Common myeloid progenitor, CD34-positive (primary cell): ENCODE results near the gene ARMC9.

Experiments
- CTCF ChIA-PET: fragments of 350-600 bp; sonication (Branson Sonifier 250); formaldehyde crosslinking; loops from one replicate; lab custom pipeline; 2021; ENCODE audit warnings: antibody characterized with exemption; lab: Charles Lee
- POLR2A ChIA-PET: fragments of 350-600 bp; sonication (Branson Sonifier 250); formaldehyde crosslinking; loops from one replicate; lab custom pipeline; 2021; ENCODE audit warnings: antibody characterized with exemption; lab: Charles Lee
- DNase-seq, 3 donors: peaks; one replicate each; pipeline versions ENCODE4 v3.0.0 to v3.0.0-alpha.2; 2013
- H3K27ac ChIP-seq, 2 experiments: 1 replicate in 1 of 2; 2 replicates in 1 of 2; pipeline ENCODE4 v1.7.0; 2013; ENCODE audit warnings: inconsistent platforms in 2 of 2, low read length in 2 of 2, mild to moderate bottlenecking in 2 of 2, low read depth in 1 of 2, moderate library complexity in 1 of 2; ENCODE audit not compliant: severe bottlenecking in 2 of 2, insufficient read depth in 1 of 2, poor library complexity in 1 of 2
- H3K27me3 ChIP-seq, 5 experiments: replicated peaks in 2 of 5; 1 replicate in 3 of 5; 2 replicates in 2 of 5; pipeline versions ENCODE4 v1.6.1 to v1.7.0; 2013; ENCODE audit warnings: low read length in 4 of 5, mild to moderate bottlenecking in 2 of 5, moderate library complexity in 2 of 5, inconsistent platforms in 1 of 5; ENCODE audit not compliant: insufficient read depth in 5 of 5, control insufficient read depth in 4 of 5
- H3K36me3 ChIP-seq, 4 experiments: 1 replicate in 2 of 4; 2 replicates in 2 of 4; pipeline versions ENCODE4 v1.6.1 to v1.7.0; 2013; ENCODE audit warnings: low read length in 3 of 4, control low read depth in 1 of 4, mild to moderate bottlenecking in 1 of 4; ENCODE audit not compliant: control insufficient read depth in 4 of 4, insufficient read depth in 4 of 4
- H3K4me1 ChIP-seq, 4 experiments: 1 replicate in 3 of 4; 2 replicates in 1 of 4; pipeline versions ENCODE4 v1.6.1 to v1.7.1; 2013; ENCODE audit warnings: low read length in 3 of 4, mild to moderate bottlenecking in 3 of 4, control low read depth in 1 of 4, inconsistent platforms in 1 of 4, moderate library complexity in 1 of 4; ENCODE audit not compliant: control insufficient read depth in 4 of 4, insufficient read depth in 4 of 4; ENCODE audit errors: control extremely low read depth in 1 of 4
- H3K4me3 ChIP-seq, 7 experiments: 1 replicate in 4 of 7; 2 replicates in 3 of 7; pipeline versions ENCODE4 v1.5.1 to v1.7.0; 2013; ENCODE audit warnings: mild to moderate bottlenecking in 7 of 7, low read length in 6 of 7, moderate library complexity in 6 of 7, inconsistent platforms in 2 of 7, low read depth in 2 of 7, control low read depth in 1 of 7; ENCODE audit not compliant: insufficient read depth in 4 of 7, control insufficient read depth in 1 of 7; ENCODE audit errors: extremely low read depth in 1 of 7
- H3K9me3 ChIP-seq, 5 experiments: 1 replicate in 4 of 5; 2 replicates in 1 of 5; pipeline versions ENCODE4 v1.6.1 to v1.7.1; 2013; ENCODE audit warnings: low read length in 4 of 5, mild to moderate bottlenecking in 2 of 5, inconsistent platforms in 1 of 5, low read depth in 1 of 5, moderate library complexity in 1 of 5; ENCODE audit not compliant: control insufficient read depth in 4 of 5, insufficient read depth in 2 of 5; ENCODE audit errors: control extremely low read depth in 1 of 5
- WGBS: methylation state at CpG from one replicate; pipeline ENCODE4 v1.1.5; 2013; ENCODE audit not compliant: insufficient coverage; 5-methylcytosine and 5-hydroxymethylcytosine counted together

ARMC9 gene

GRCh38 chr2:231367178-231367577 lies 168.7 kb downstream of the ARMC9 start:
- H3K4me3 ChIP-seq, result no peak overlapping the region
- H3K27ac ChIP-seq, result no peak overlapping the region
- peaks cover 0 to 33% (median 20%) of the 10 kb centered on the region in 4 experiments for H3K4me1 ChIP-seq
- no peaks in the 10 kb centered on the region for H3K27me3 ChIP-seq
- no peak for DNase-seq
- ChIA-PET CTCF (interaction anchor here (1.1 kb wide), 1 partner anchor 33 kb away, joined by 3 read pairs; no protein-coding TSS in a partner anchor), POLR2A (no interaction called here)
- H3K36me3 ChIP-seq, result no peaks in the 10 kb centered on the region
- no peaks in the 10 kb centered on the region for H3K9me3 ChIP-seq
- WGBS, result 97% methylated on average over 7 of the region's 8 CpGs

GRCh38 chr2:231369580-231370428 lies 171.4 kb downstream of the ARMC9 start:
- CTCF ChIA-PET, result interaction anchor here (1.3 kb wide), 1 partner anchor 24 kb away, joined by 4 read pairs; no protein-coding TSS in a partner anchor
- no peaks in the 10 kb centered on the region for H3K36me3 ChIP-seq
- WGBS, result 89% methylated on average over 23 of the region's 23 CpGs
- no peak overlapping the region for H3K4me3 ChIP-seq
- no peaks in the 10 kb centered on the region for H3K27me3 ChIP-seq
- H3K27ac ChIP-seq, result no peak overlapping the region
- POLR2A ChIA-PET, result no interaction called here
- H3K9me3 ChIP-seq, result no peaks in the 10 kb centered on the region
- H3K4me1 ChIP-seq, result peaks cover 0 to 17% (median 5%) of the 10 kb centered on the region in 4 experiments
- no peak for DNase-seq

- H3K4me1 ChIP-seq, result peaks cover 0 to 11% (median under 1%) of the 10 kb centered on the region in 4 experiments
- POLR2A ChIA-PET, result no interaction called here
- H3K27ac ChIP-seq, result no peak overlapping the region
- no peaks in the 10 kb centered on the region for H3K9me3 ChIP-seq
- DNase-seq, result no peak
- WGBS, result 100% methylated on average over 3 of the region's 6 CpGs
- CTCF ChIA-PET, result no interaction called here
- no peaks in the 10 kb centered on the region for H3K27me3 ChIP-seq
- H3K4me3 ChIP-seq, result no peak overlapping the region
- H3K36me3 ChIP-seq, result no peaks in the 10 kb centered on the region
These were observed 172.0 kb downstream of the ARMC9 start for GRCh38 chr2:231370429-231370748.

GRCh38 chr2:231370749-231371429 lies 172.5 kb downstream of the ARMC9 start:
- Histone ChIP-seq H3K27me3 (no peaks in the 10 kb centered on the region), H3K36me3 (no peaks in the 10 kb centered on the region), H3K9me3 (no peaks in the 10 kb centered on the region), H3K27ac (no peak overlapping the region), H3K4me1 (peaks cover 0 to 8% (median 0%) of the 10 kb centered on the region in 4 experiments), H3K4me3 (no peak overlapping the region)
- DNase-seq, result no peak
- ChIA-PET CTCF (no interaction called here), POLR2A (no interaction called here)
- WGBS, result 93% methylated on average over 12 of the region's 21 CpGs

- WGBS, result 97% methylated on average over 10 of the region's 13 CpGs
- no peaks in the 10 kb centered on the region for H3K36me3 ChIP-seq
- H3K4me1 ChIP-seq, result peaks cover 0 to 8% (median 0%) of the 10 kb centered on the region in 4 experiments
- no peak for DNase-seq
- no peak overlapping the region for H3K27ac ChIP-seq
- ChIA-PET CTCF (interaction anchor here (0.7 to 1.6 kb wide), 3 partner anchors 9 to 1424 kb away, joined by 3 read pairs; no protein-coding TSS in a partner anchor), POLR2A (no interaction called here)
- H3K4me3 ChIP-seq, result no peak overlapping the region
- no peaks in the 10 kb centered on the region for H3K9me3 ChIP-seq
- no peaks in the 10 kb centered on the region for H3K27me3 ChIP-seq
These were observed 173.1 kb downstream of the ARMC9 start for GRCh38 chr2:231371430-231372054.

GRCh38 chr2:231372326-231372725 lies 173.9 kb downstream of the ARMC9 start:
- no peak for DNase-seq
- Histone ChIP-seq H3K27me3 (no peaks in the 10 kb centered on the region), H3K4me1 (peaks cover 0 to 8% (median 0%) of the 10 kb centered on the region in 4 experiments), H3K27ac (no peak overlapping the region), H3K4me3 (no peak overlapping the region), H3K9me3 (no peaks in the 10 kb centered on the region), H3K36me3 (no peaks in the 10 kb centered on the region)
- ChIA-PET POLR2A (no interaction called here), CTCF (interaction anchor here (0.7 to 1.6 kb wide), 4 partner anchors 9 to 1424 kb away, joined by 3 read pairs; no protein-coding TSS in a partner anchor)
- WGBS, result 90% methylated on average over 5 of the region's 7 CpGs
